ENCODE results near the gene YJEFN3.

The YJEFN3 gene

GRCh38 chr19:19558055-19558454, 29.3 kb downstream of the YJEFN3 start:
- DNase-seq, result no peak

GRCh38 chr19:19558636-19559035, 29.9 kb downstream of the YJEFN3 start:
- DNase-seq, result no peak

- no peak for DNase-seq
Observed at GRCh38 chr19:19559931-19560330, 31.2 kb downstream of the YJEFN3 start.

- no peak for DNase-seq
Observed at GRCh38 chr19:19561946-19562664, 33.4 kb downstream of the YJEFN3 start.

GRCh38 chr19:19562665-19563347, 34.1 kb downstream of the YJEFN3 start:
- no peak for DNase-seq

GRCh38 chr19:19563348-19563848, 34.7 kb downstream of the YJEFN3 start:
- no peak for DNase-seq

GRCh38 chr19:19566306-19566705, 37.6 kb downstream of the YJEFN3 start:
- no peak for DNase-seq

- no peak for DNase-seq
Observed at GRCh38 chr19:19567391-19567790, 38.7 kb downstream of the YJEFN3 start.

- no peak for DNase-seq
Observed at GRCh38 chr19:19568802-19569756, 40.4 kb downstream of the YJEFN3 start.

GRCh38 chr19:19570571-19570970, 41.9 kb downstream of the YJEFN3 start:
- DNase-seq, result no peak

- no peak for DNase-seq
Observed at GRCh38 chr19:19571071-19571786, 42.5 kb downstream of the YJEFN3 start.

GRCh38 chr19:19575411-19575810, 46.7 kb downstream of the YJEFN3 start:
- DNase-seq, result no peak

- DNase-seq, result no peak
Observed at GRCh38 chr19:19578252-19578651, 49.5 kb downstream of the YJEFN3 start.

GRCh38 chr19:19579533-19580361, 51.0 kb downstream of the YJEFN3 start:
- DNase-seq, result no peak

- DNase-seq, result no peak
Observed at GRCh38 chr19:19580418-19580817, 51.7 kb downstream of the YJEFN3 start.

GRCh38 chr19:19581391-19581790, 52.7 kb downstream of the YJEFN3 start:
- DNase-seq, result no peak

- no peak for DNase-seq
Observed at GRCh38 chr19:19582471-19582870, 53.8 kb downstream of the YJEFN3 start.

- no peak for DNase-seq
Observed at GRCh38 chr19:19584356-19584755, 55.6 kb downstream of the YJEFN3 start.
